H1 (cell line): ENCODE measurements around the gene SH3BP2. TPM values are rescaled to one million over a fixed set of nuclear protein-coding genes. Genes with fewer than 3 reads are reported as not detected.

ENCODE experiments used
- CTCF ChIA-PET: fragments of 300-600 bp; sonication (Branson Sonifier 250); formaldehyde crosslinking; loops from one replicate; lab custom pipeline; 2021; ENCODE audit not compliant: partially characterized antibody; lab: Charles Lee
- POLR2A ChIA-PET: fragments of 300-600 bp; sonication (Branson Sonifier 250); formaldehyde crosslinking; loops from one replicate; lab custom pipeline; 2021; ENCODE audit warnings: inconsistent platforms; ENCODE audit not compliant: partially characterized antibody; lab: Charles Lee
- DNase-seq, 2 experiments: peaks; one replicate each; pipeline versions ENCODE4 v3.0.0 to v3.0.0-alpha.2; 2010 to 2022; ENCODE audit warnings: low spot score in 2 of 2, low read depth in 1 of 2, mixed read lengths in 1 of 2
- FAIRE-seq: peaks from 2 replicates; lab custom pipeline; 2011; peaks lifted over from hg19 to GRCh38; lab: Jason Lieb, UNC
- H2AFZ ChIP-seq: 2 replicates; pipeline ENCODE4 v1.8.1; 2012; ENCODE audit warnings: low read length, inconsistent platforms
- H2AK5ac ChIP-seq: 2 replicates; pipeline ENCODE4 v1.6.1; 2013; ENCODE audit warnings: low read depth, low read length
- H2BK120ac ChIP-seq: replicated peaks from 2 replicates; pipeline ENCODE3; 2013; ENCODE audit warnings: low read depth, low read length, inconsistent platforms
- H2BK12ac ChIP-seq: 2 replicates; pipeline ENCODE4 v1.6.1; 2013; ENCODE audit warnings: low read depth, low read length
- H2BK15ac ChIP-seq: 2 replicates; pipeline ENCODE4 v1.6.1; 2013; ENCODE audit warnings: low read length
- H2BK20ac ChIP-seq: 2 replicates; pipeline ENCODE4 v1.6.1; 2013; ENCODE audit warnings: low read length
- H2BK5ac ChIP-seq: 2 replicates; pipeline ENCODE4 v1.6.1; 2013; ENCODE audit warnings: low read depth, low read length
- H3K14ac ChIP-seq: 2 replicates; pipeline ENCODE4 v1.6.1; 2013; ENCODE audit warnings: inconsistent platforms; ENCODE audit not compliant: insufficient read length
- H3K18ac ChIP-seq: 2 replicates; pipeline ENCODE4 v1.6.1; 2013; ENCODE audit warnings: low read length; ENCODE audit errors: extremely low read depth
- H3K23ac ChIP-seq: 2 replicates; pipeline ENCODE4 v1.6.1; 2013; ENCODE audit warnings: inconsistent platforms; ENCODE audit not compliant: insufficient read length
- H3K23me2 ChIP-seq: 2 replicates; pipeline ENCODE4 v1.6.1; 2013; ENCODE audit warnings: low read depth, low read length
- H3K27ac ChIP-seq: 2 replicates; pipeline ENCODE4 v1.6.1; 2011; ENCODE audit warnings: low read depth, low read length, inconsistent platforms
- H3K27me3 ChIP-seq, 4 experiments: replicated peaks in 1 of 4; 1 replicate in 1 of 4; 2 replicates in 3 of 4; pipeline versions ENCODE4 v1.6.1 to v1.8.1; 2011 to 2013; ENCODE audit warnings: low read length in 3 of 4, mild to moderate bottlenecking in 3 of 4, inconsistent platforms in 2 of 4, mixed read lengths in 2 of 4, moderate library complexity in 1 of 4; ENCODE audit not compliant: control insufficient read depth in 3 of 4, insufficient read depth in 3 of 4; ENCODE audit errors: extremely low read depth in 1 of 4
- H3K36me3 ChIP-seq, 4 experiments: 2 replicates each; pipeline versions ENCODE4 v1.6.1 to v1.8.1; 2011 to 2013; ENCODE audit warnings: mild to moderate bottlenecking in 4 of 4, low read length in 3 of 4, moderate library complexity in 2 of 4, control low read depth in 1 of 4, inconsistent platforms in 1 of 4; ENCODE audit not compliant: insufficient read depth in 4 of 4, control insufficient read depth in 2 of 4
- H3K4ac ChIP-seq: replicated peaks from 2 replicates; pipeline ENCODE3; 2013; ENCODE audit warnings: low read length, low read depth, mixed read lengths, inconsistent platforms; ENCODE audit not compliant: insufficient read length
- H3K4me1 ChIP-seq, 4 experiments: replicated peaks in 1 of 4; 1 replicate in 1 of 4; 2 replicates in 3 of 4; pipeline versions ENCODE4 v1.6.1 to v1.8.1; 2011 to 2013; ENCODE audit warnings: low read length in 3 of 4, inconsistent platforms in 2 of 4, mixed read lengths in 1 of 4; ENCODE audit not compliant: insufficient read depth in 4 of 4, control insufficient read depth in 3 of 4
- H3K4me2 ChIP-seq, 2 experiments: 2 replicates each; pipeline versions ENCODE4 v1.6.1 to v1.8.1; 2011 to 2013; ENCODE audit warnings: low read depth in 2 of 2, low read length in 2 of 2, control low read depth in 1 of 2, inconsistent platforms in 1 of 2, mild to moderate bottlenecking in 1 of 2; ENCODE audit not compliant: insufficient read depth in 1 of 2
- H3K4me3 ChIP-seq, 4 experiments: fragments of 200-600, 300-600 bp in 1 of 4; sonication (generic), shearing (Covaris generic), sonication (Bioruptor Twin) in 1 of 4; 2 replicates each; pipeline versions ENCODE4 v1.5.1 to v1.8.1; 2011 to 2016; ENCODE audit warnings: low read length in 4 of 4, low read depth in 3 of 4, control low read depth in 2 of 4, inconsistent platforms in 2 of 4, mild to moderate bottlenecking in 2 of 4, mixed read lengths in 1 of 4, moderate library complexity in 1 of 4; ENCODE audit not compliant: insufficient read depth in 2 of 4; ENCODE audit errors: extremely low read depth in 1 of 4
- H3K56ac ChIP-seq: replicated peaks from 2 replicates; pipeline ENCODE3; 2013; ENCODE audit warnings: low read depth, mild to moderate bottlenecking, mixed read lengths, low read length, inconsistent platforms; ENCODE audit not compliant: insufficient read length
- H3K79me1 ChIP-seq: 2 replicates; pipeline ENCODE4 v1.6.1; 2013; ENCODE audit warnings: low read depth, low read length, control low read depth
- H3K79me2 ChIP-seq, 2 experiments: 2 replicates each; pipeline versions ENCODE4 v1.6.1 to v1.8.1; 2012 to 2013; ENCODE audit warnings: low read length in 2 of 2, mild to moderate bottlenecking in 2 of 2, inconsistent platforms in 1 of 2; ENCODE audit not compliant: insufficient read depth in 2 of 2, control insufficient read depth in 1 of 2
- H3K9ac ChIP-seq, 4 experiments: replicated peaks in 1 of 4; 1 replicate in 1 of 4; 2 replicates in 3 of 4; pipeline versions ENCODE4 v1.6.1 to v1.8.1; 2011 to 2013; ENCODE audit warnings: low read depth in 3 of 4, low read length in 3 of 4, control low read depth in 2 of 4, mild to moderate bottlenecking in 2 of 4, moderate library complexity in 2 of 4, inconsistent platforms in 1 of 4; ENCODE audit errors: extremely low read depth in 1 of 4
- H3K9me3 ChIP-seq, 2 experiments: 2 replicates each; pipeline versions ENCODE4 v1.6.1 to v1.8.1; 2012 to 2013; ENCODE audit warnings: mild to moderate bottlenecking in 2 of 2, moderate library complexity in 2 of 2, control low read depth in 1 of 2, inconsistent platforms in 1 of 2, low read depth in 1 of 2, low read length in 1 of 2, mixed read lengths in 1 of 2; ENCODE audit not compliant: insufficient read depth in 2 of 2
- H4K20me1 ChIP-seq, 2 experiments: replicated peaks in 1 of 2; 2 replicates each; pipeline versions ENCODE3 to v1.8.1; 2011 to 2013; ENCODE audit warnings: inconsistent platforms in 2 of 2, low read length in 2 of 2, mild to moderate bottlenecking in 1 of 2; ENCODE audit not compliant: insufficient read depth in 2 of 2, control insufficient read depth in 1 of 2
- H4K5ac ChIP-seq: 2 replicates; pipeline ENCODE4 v1.6.1; 2013; ENCODE audit warnings: low read length, low read depth, mixed read lengths, inconsistent platforms; ENCODE audit not compliant: insufficient read length
- H4K8ac ChIP-seq: 2 replicates; pipeline ENCODE4 v1.8.0; 2013; ENCODE audit warnings: mild to moderate bottlenecking, moderate library complexity, low read length, inconsistent platforms; ENCODE audit not compliant: insufficient read depth; ENCODE audit errors: extremely low read depth
- H4K91ac ChIP-seq: replicated peaks from 2 replicates; pipeline ENCODE3; 2013; ENCODE audit warnings: low read length, mixed read lengths, inconsistent platforms; ENCODE audit not compliant: insufficient read length
- CBX5 ChIP-seq: fragments of 300-800, 300-1000 bp; sonication (generic); IDR thresholded peaks from 2 replicates; pipeline ENCODE4 v1.7.1; 2016; ENCODE audit warnings: antibody characterized with exemption, low read length, low read depth
- EZH2 ChIP-seq: fragments of 200-600 bp; sonication (generic); IDR thresholded peaks from 2 replicates; pipeline ENCODE4 v1.7.1; 2012; ENCODE audit warnings: low read depth, mild to moderate bottlenecking, moderate library complexity, low read length, inconsistent platforms; ENCODE audit not compliant: severe bottlenecking
- HDAC2 ChIP-seq, 2 experiments: fragments of 300-600 bp in 1 of 2; sonication (generic) in 1 of 2; IDR thresholded peaks; 2 replicates each; pipeline ENCODE4 v1.6.1; 2011 to 2012; ENCODE audit warnings: low read depth in 2 of 2, low read length in 2 of 2, mild to moderate bottlenecking in 2 of 2, moderate library complexity in 2 of 2, borderline replicate concordance in 1 of 2, inconsistent platforms in 1 of 2
- JUN ChIP-seq: IDR thresholded peaks from 2 replicates; pipeline ENCODE4 v1.6.1; 2011; ENCODE audit warnings: low read depth, mild to moderate bottlenecking, improper control_type of control experiment, low read length
- JUND ChIP-seq: IDR thresholded peaks from 2 replicates; pipeline ENCODE4 v1.6.1; 2011; ENCODE audit warnings: mild to moderate bottlenecking, improper control_type of control experiment, low read length
- NRF1 ChIP-seq: IDR thresholded peaks from 2 replicates; pipeline ENCODE4 v1.6.1; 2011; ENCODE audit warnings: mild to moderate bottlenecking, low read depth, low read length, improper control_type of control experiment
- PHF8 ChIP-seq: fragments of 200-600 bp; sonication (generic); conservative IDR thresholded peaks from 2 replicates; pipeline ENCODE4 v1.7.1; 2012; ENCODE audit warnings: low read depth, mild to moderate bottlenecking, inconsistent platforms, low read length, moderate library complexity
- SAP30 ChIP-seq: fragments of 300-600 bp; sonication (generic); IDR thresholded peaks from 2 replicates; pipeline ENCODE4 v1.7.1; 2012; ENCODE audit warnings: low read length, moderate library complexity, mild to moderate bottlenecking, inconsistent platforms; ENCODE audit not compliant: insufficient read depth, insufficient replicate concordance
- SIX5 ChIP-seq: IDR thresholded peaks from 2 replicates; pipeline ENCODE4 v1.6.1; 2011; ENCODE audit warnings: mild to moderate bottlenecking, low read depth, low read length
- SRF ChIP-seq: IDR thresholded peaks from 2 replicates; pipeline ENCODE4 v1.6.1; 2011; ENCODE audit warnings: mild to moderate bottlenecking, low read depth, low read length, moderate library complexity
- ZNF274 ChIP-seq: IDR thresholded peaks from 2 replicates; pipeline ENCODE4 v1.7.0; 2012; ENCODE audit warnings: low read length, borderline replicate concordance; ENCODE audit errors: extremely low read depth
- WGBS, 2 experiments: shearing (Covaris generic) in 1 of 2; methylation state at CpG; one replicate each; pipeline versions ENCODE4 v1.1.6 to v1.1.7; 2013 to 2015; ENCODE audit warnings: low lambda C conversion rate in 2 of 2, mixed read lengths in 2 of 2, inconsistent platforms in 1 of 2, low coverage in 1 of 2, missing lambda C conversion rate in 1 of 2; ENCODE audit not compliant: insufficient replicate concordance in 2 of 2, insufficient coverage in 1 of 2, insufficient read length in 1 of 2; ENCODE audit errors: extremely low coverage in 1 of 2, missing lambda C conversion rate in 1 of 2; 5-methylcytosine and 5-hydroxymethylcytosine counted together
- polyA plus RNA-seq, 7 experiments: library from polyadenylated mRNA; depleted of rRNA in 3 of 7; stranded (reverse) in 5 of 7; unstranded in 2 of 7; fragments of >200 nt in 5 of 7; fragments of 200-250 nt in 2 of 7; gene quantifications; 1 replicate in 5 of 7; 2 replicates in 1 of 7; 4 replicates in 1 of 7; pipeline versions ENCODE4 v1.2.1 to v1.2.3, GENCODE V29; 2011 to 2013; ENCODE audit warnings: missing spikeins in 2 of 7, mixed read lengths in 2 of 7
- total RNA-seq: library from RNA; stranded (reverse); fragmentation: NEBNext Ultra II Directional; extraction: Animal tissue kit (Norgen Biotek cat#: 25700); gene quantifications from 2 replicates; pipeline ENCODE4 v1.2.1, GENCODE V29; 2021

The SH3BP2 gene
- total and polyA plus RNA-seq, 2 of the 8 experiments (the other 6 are each of a cell fraction or from before 2014, with no cell fraction given), result 27.4 to 31.4 TPM

DNA sequence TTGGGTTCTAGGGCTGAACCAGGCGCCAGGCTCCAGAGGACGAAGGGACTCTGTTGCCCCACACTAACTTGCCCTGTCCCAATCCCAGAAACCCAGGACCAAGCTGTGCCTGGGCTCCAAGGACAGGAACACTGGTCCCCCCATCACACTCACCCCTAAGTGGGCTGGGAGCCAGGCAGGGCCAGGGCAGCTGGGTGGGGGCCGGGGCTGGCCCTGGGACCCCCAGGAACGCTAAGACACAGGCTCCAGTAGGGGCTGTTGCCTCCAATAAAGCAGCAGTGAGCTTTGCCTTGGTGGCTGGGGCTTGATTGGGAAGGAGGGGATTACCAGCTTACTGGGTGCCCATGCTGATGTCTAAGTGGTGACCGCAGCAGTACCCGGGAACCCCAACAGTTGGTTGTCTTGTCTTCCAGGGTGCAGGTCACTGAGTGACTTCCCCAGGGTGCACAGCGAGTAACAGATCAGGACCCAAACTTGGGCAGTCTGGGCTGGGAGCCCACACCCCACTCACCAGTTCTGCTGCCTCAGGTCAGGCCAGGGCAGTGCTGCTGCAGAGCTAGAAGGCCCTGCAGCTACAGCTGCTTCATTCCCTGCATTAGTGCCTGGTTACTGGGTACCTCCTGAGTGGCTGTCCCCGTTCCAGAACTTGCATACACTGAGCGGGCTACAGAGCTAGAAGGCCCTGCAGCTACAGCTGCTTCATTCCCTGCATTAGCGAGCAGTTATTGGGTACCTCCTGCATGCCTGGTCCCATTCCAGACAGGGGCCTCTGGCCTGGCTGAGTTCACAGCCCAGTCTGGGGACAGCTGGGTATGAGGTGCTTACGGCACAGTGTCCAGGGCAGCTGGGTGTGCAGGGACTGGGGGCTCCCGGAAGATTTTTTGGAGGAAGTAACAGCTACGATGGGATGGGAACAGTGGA lies 41.4 kb downstream of the SH3BP2 start:
- H4K8ac ChIP-seq, result no peak overlapping the region
- WGBS, 2 experiments, result 86% methylated on average over 13 of the region's 13 CpGs; no CpG with 5 or more reads in 1 of the 2 experiments
- DNase-seq (no peak), FAIRE-seq (no peak)
- no peaks in the 10 kb centered on the region for H3K27me3 ChIP-seq
- H4K5ac ChIP-seq, result no peak overlapping the region
- no peak overlapping the region for H2AK5ac ChIP-seq
- H2BK120ac ChIP-seq, result no peak overlapping the region
- H3K4ac ChIP-seq, result no peak overlapping the region
- H3K4me3 ChIP-seq, result no peak overlapping the region
- no peaks in the 10 kb centered on the region for H3K9me3 ChIP-seq
- peaks cover 0 to 11% (median 5%) of the 10 kb centered on the region in 4 experiments; a peak in 6 of 7 replicates for H3K4me1 ChIP-seq
- POLR2A ChIA-PET, result interaction anchor here (0.7 to 8.8 kb wide), 6 partner anchors 8 to 95 kb away, joined by 3 to 75 read pairs (median 4); no protein-coding TSS in a partner anchor
- no peaks in the 10 kb centered on the region for H3K23me2 ChIP-seq
- peaks cover 0 to 31% (median 19%) of the 10 kb centered on the region in 4 experiments for H3K36me3 ChIP-seq
- H3K9ac ChIP-seq, result no peak overlapping the region
- H3K14ac ChIP-seq, result no peak overlapping the region
- no peak overlapping the region for H3K4me2 ChIP-seq
- H2AFZ ChIP-seq, result no peak overlapping the region
- no peak overlapping the region for H3K23ac ChIP-seq
- no peak overlapping the region for H3K27ac ChIP-seq
- no peaks in the 10 kb centered on the region for H3K79me2 ChIP-seq
- no peak overlapping the region for H2BK12ac ChIP-seq
- H2BK5ac ChIP-seq, result no peak overlapping the region
- peaks cover 0 to 7% of the 10 kb centered on the region in 2 experiments for H4K20me1 ChIP-seq
- CTCF ChIA-PET, result interaction anchor here (0.9 to 1.1 kb wide), 2 partner anchors 23 to 24 kb away, joined by 3 read pairs; no protein-coding TSS in a partner anchor
- no peaks in the 10 kb centered on the region for H3K79me1 ChIP-seq
- no peak overlapping the region for H2BK15ac ChIP-seq
- H3K56ac ChIP-seq, result no peak overlapping the region
- H2BK20ac ChIP-seq, result no peak overlapping the region
- H4K91ac ChIP-seq, result no peak overlapping the region
- no peak overlapping the region for H3K18ac ChIP-seq
- no peak for TF ChIP-seq SRF
- TF ChIP-seq HDAC2 (IDR thresholded peaks at IDR 0.05; ENCODE audit: borderline replicate concordance in 1 of 2, low read depth in 2 of 2, low read length in 2 of 2), result no peak
- no peak for TF ChIP-seq SIX5
- no peak for TF ChIP-seq PHF8
- TF ChIP-seq ZNF274, result no peak
- TF ChIP-seq SAP30, result no peak
- TF ChIP-seq EZH2, result no peak
- TF ChIP-seq CBX5, result no peak
- TF ChIP-seq NRF1, result no peak
- no peak for TF ChIP-seq JUND
- no peak for TF ChIP-seq JUN
